ENCODE data around the gene FLRT2. TPM values are rescaled to one million over a fixed set of nuclear protein-coding genes. Genes with fewer than 3 reads are reported as not detected.

The FLRT2 gene
- total and polyA plus RNA-seq, 2 of the 4 experiments (the other 2 are of a cell fraction): 10.2 to 13.1 TPM

GRCh38 chr14:85616386-85616885 lies 86.5 kb downstream of the FLRT2 start:
- intact Hi-C loops (cut with micrococcal nuclease) (no loop called here), dilution Hi-C loops (cut with HindIII; ENCODE audit: low sequenced_read_pairs, unreplicated experiment) (no loop called here), in situ Hi-C loops (cut with MboI; ENCODE audit: low sequenced_read_pairs) (no loop called here)
- H4K91ac ChIP-seq (ENCODE audit: insufficient read depth, low read depth, low read length): no peak overlapping the region
- H3K4ac ChIP-seq (ENCODE audit: low read depth, low read length): no peak overlapping the region
- no peak overlapping the region for H3K9ac ChIP-seq (ENCODE audit: low read depth, low read length)
- no peaks in the 10 kb centered on the region for H3K9me3 ChIP-seq (ENCODE audit: control insufficient read depth, insufficient read depth, low read length)
- H2BK20ac ChIP-seq (ENCODE audit: low read depth, low read length): no peak overlapping the region
- H2BK5ac ChIP-seq (ENCODE audit: low read depth, low read length, poor library complexity, severe bottlenecking): no peak overlapping the region
- H2BK15ac ChIP-seq (ENCODE audit: low read depth, low read length): no peak overlapping the region
- no peak overlapping the region for H3K4me2 ChIP-seq (ENCODE audit: low read depth, low read length)
- TF ChIP-seq POLR2A (IDR thresholded peaks at IDR 0.05; ENCODE audit: low read depth, low read length): no peak
- no peak for TF ChIP-seq CEBPB (IDR thresholded peaks at IDR 0.05; ENCODE audit: low read depth, low read length)
- no peak for TF ChIP-seq BHLHE40 (IDR thresholded peaks at IDR 0.05; ENCODE audit: low read depth, low read length)
- no peak for TF ChIP-seq MAZ (IDR thresholded peaks at IDR 0.05; ENCODE audit: borderline replicate concordance, low read depth, low read length)
- TF ChIP-seq CHD1 (IDR thresholded peaks at IDR 0.05; ENCODE audit: low read depth, low read length): no peak
- no peak for TF ChIP-seq NFE2L2 (IDR thresholded peaks at IDR 0.05; ENCODE audit: low read depth, low read length)
- no peak for TF ChIP-seq USF2 (IDR thresholded peaks at IDR 0.05; ENCODE audit: low read depth, low read length)
- no peak for TF ChIP-seq MAFK (IDR thresholded peaks at IDR 0.05; ENCODE audit: low read depth, low read length)
- no peak for TF ChIP-seq RAD21 (IDR thresholded peaks at IDR 0.05; ENCODE audit: low read length)
- TF ChIP-seq SMC3 (IDR thresholded peaks at IDR 0.05; ENCODE audit: low read depth, low read length): no peak
- no peak for TF ChIP-seq CTCF (conservative IDR thresholded peaks at IDR 0.05; ENCODE audit: low read depth, low read length)
- no peak for TF ChIP-seq MXI1 (IDR thresholded peaks at IDR 0.05; ENCODE audit: borderline replicate concordance, low read depth, low read length)
- no peak for TF ChIP-seq RFX5 (IDR thresholded peaks at IDR 0.05; ENCODE audit: low read depth, low read length)
- no peak for TF ChIP-seq ELK1 (IDR thresholded peaks at IDR 0.05; ENCODE audit: borderline replicate concordance, low read depth, low read length)
- no peak for TF ChIP-seq FOS (IDR thresholded peaks at IDR 0.05; ENCODE audit: low read depth, low read length)
- TF ChIP-seq RCOR1 (IDR thresholded peaks at IDR 0.05; ENCODE audit: insufficient replicate concordance, low read length): no peak
- ChIA-PET POLR2A (ENCODE audit: unreplicated experiment) (no interaction called here), CTCF (interaction anchor here (0.8 kb wide), 1 partner anchor 29 kb away, joined by 3 read pairs; no protein-coding TSS in a partner anchor)
- no peak overlapping the region for H2AFZ ChIP-seq (replicated peaks; ENCODE audit: low read length, poor library complexity)
- no peaks in the 10 kb centered on the region; the same call in 1 of the 2 replicates for H3K9me1 ChIP-seq (ENCODE audit: insufficient read depth, low read length)
- H2AK9ac ChIP-seq (replicated peaks; ENCODE audit: low read depth, low read length, poor library complexity): no peak overlapping the region
- WGBS, 2 experiments (ENCODE audit: extremely low coverage in 2 of 2, insufficient read length in 1 of 2): 83% methylated on average over 1 of the region's 5 CpGs; no CpG with 5 or more reads in 1 of the 2 experiments
- no peak overlapping the region for H4K5ac ChIP-seq (ENCODE audit: low read depth, low read length)
- H2BK120ac ChIP-seq (ENCODE audit: low read depth, low read length): no peak overlapping the region
- no peak overlapping the region for H3K4me3 ChIP-seq (ENCODE audit: insufficient read depth, low read depth, low read length)
- no peaks in the 10 kb centered on the region for H3K27me3 ChIP-seq (ENCODE audit: control insufficient read depth, insufficient read depth, low read length)
- H3K56ac ChIP-seq (ENCODE audit: extremely low read depth, insufficient read depth, low read length): no peak overlapping the region
- DNase-seq: no peak
- no peak for ATAC-seq (ENCODE audit: low read depth)
- no peaks in the 10 kb centered on the region for H3K79me1 ChIP-seq (ENCODE audit: low read depth in 1 of 2, low read length in 2 of 2)
- no peak overlapping the region for H4K8ac ChIP-seq (ENCODE audit: low read depth in 2 of 2, low read length in 2 of 2)
- H3K36me3 ChIP-seq (ENCODE audit: control insufficient read depth, insufficient read depth, low read length): peaks cover 7% of the 10 kb centered on the region
- H2AK5ac ChIP-seq (ENCODE audit: low read depth, low read length): no peak overlapping the region
- H3K23ac ChIP-seq (ENCODE audit: low read depth, low read length): no peak overlapping the region
- H3K18ac ChIP-seq (ENCODE audit: low read depth, low read length): no peak overlapping the region
- peaks cover 2% of the 10 kb centered on the region; the same call in 1 of the 2 replicates for H3K4me1 ChIP-seq (ENCODE audit: control insufficient read depth, insufficient read depth, low read length)
- H3K27ac ChIP-seq (ENCODE audit: insufficient read depth, low read length): no peak overlapping the region
- BruUV-seq (replicated peaks): no TSS peak
- H3K14ac ChIP-seq (replicated peaks; ENCODE audit: low read depth, low read length): no peak overlapping the region
- no peaks in the 10 kb centered on the region for H4K20me1 ChIP-seq (ENCODE audit: insufficient read depth, low read length)
